ENCODE results near the gene CYTH3.
"Not testable (repeated sequence)": the region's sequence is repeated elsewhere in the genome, so short reads cannot be mapped to it uniquely, and the experiment has no call there.

Gene CYTH3, protein sequence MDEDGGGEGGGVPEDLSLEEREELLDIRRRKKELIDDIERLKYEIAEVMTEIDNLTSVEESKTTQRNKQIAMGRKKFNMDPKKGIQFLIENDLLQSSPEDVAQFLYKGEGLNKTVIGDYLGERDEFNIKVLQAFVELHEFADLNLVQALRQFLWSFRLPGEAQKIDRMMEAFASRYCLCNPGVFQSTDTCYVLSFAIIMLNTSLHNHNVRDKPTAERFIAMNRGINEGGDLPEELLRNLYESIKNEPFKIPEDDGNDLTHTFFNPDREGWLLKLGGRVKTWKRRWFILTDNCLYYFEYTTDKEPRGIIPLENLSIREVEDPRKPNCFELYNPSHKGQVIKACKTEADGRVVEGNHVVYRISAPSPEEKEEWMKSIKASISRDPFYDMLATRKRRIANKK

DNA sequence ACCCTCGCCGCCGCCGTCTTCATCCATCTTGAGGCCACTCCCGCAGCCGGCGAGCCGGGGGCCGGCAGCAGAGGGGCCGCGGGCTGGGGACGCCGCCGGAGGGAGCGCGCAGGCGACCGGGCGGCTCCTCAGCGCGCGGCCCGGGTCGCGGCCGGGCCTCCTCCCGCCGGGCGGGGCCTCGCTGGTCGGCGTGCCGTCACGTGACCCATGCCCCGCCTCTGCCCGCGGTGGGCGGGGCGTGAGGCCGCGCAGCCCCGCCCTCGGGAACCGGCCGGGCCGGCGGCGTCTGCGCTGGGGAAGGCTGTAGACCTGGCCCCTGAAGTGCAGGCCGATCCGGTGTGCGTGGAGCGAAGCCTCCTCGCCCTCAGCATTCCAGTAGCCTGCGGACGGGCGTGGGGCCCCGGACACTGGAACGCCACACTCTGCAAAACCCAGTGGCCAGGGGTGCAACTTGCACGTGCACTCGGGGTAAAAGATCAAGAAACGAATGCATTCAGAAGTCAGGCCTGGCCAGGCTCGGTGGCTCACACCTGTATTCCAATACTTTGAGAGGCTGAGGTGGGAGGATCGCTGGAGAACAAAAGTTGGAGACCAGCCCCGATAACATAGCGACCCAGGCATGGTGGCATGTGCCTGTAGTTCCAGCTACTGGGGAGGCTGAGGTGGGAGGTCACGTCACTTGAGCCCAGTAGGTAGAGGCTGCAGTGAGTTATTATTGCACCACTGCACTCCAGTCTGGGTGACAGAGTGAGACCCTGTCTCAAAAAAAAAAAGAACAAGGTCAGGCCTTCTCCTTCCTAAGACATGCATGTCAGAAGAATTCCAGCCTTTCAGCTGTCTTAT, at the start of gene CYTH3:
Gene CYTH3, minus strand, starts transcription at position 144 of the 843 bp plus-strand sequence. Its CDS starts 117 bp downstream, at position 27.
- peak; percentile 69 for DNase-seq

DNA sequence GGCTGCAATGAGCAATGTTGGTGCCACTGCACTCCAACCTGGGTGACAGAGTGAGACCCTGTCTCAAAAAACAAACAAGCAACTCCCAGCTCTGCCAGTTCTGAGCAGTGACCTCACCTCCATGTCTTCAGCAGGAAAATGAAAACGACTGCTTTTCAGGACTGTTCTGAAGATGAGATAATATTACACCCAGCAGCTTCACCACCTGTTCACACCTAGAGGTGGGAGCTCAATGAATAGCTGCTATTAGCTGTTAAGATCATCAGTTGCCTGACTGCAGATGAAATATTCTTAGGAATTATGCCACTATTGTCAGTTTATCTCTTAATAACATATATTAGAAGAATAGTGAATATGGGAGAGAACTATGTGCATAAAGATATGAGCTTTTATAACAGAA, 48.4 kb upstream of the CYTH3 start:
- no peak for DNase-seq

DNA sequence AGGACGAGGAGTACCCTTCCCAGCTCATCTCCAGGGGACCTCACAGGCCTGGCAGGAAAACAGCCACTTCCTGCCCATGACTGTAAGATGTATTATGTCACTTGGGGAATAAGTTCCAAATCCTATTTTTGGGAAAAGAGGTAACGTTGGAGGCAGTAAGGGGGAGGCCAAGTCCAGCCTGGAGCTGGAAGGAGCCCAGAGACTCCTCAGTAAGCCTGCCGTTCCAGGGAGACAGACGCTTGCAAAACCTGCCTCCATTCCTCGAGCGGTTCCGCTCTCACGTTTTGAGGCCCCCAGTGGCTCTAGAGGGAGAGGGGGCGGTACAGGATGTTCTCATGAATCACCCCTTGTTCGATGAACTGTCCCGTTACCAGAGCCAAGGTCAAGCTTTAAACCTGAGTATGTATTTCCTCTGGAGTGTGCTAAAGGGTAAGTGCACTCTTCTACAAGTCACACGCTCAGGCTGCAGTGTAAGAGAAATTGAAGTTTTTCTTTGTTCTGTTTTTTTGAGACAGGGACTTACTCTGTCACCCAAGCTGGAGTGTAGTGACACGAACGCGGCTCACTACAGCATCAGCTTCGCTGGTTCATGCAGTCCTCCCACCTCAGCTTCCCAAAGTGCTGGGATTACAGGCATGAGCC, 45.5 kb upstream of the CYTH3 start:
- DNase-seq = no peak

DNA sequence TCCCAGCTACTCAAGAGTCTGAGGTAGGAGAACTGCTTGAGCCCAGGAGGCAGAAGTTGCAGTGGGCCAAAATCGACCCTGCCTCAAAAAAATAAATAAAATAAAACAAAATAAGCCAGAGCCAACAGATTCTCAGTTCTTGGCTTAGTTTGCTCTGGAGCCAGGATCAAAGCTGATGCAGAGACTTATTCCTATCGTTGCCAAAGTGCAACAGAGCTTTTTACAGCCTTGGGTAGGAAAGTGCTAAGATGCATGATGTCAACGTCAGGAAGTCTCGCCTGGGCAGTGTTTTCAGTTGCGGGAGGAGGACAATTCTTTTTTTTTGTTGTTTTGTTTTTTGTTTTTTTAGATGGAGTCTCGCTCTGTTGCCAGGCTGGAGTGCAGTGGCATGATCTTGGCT, 43.8 kb upstream of the CYTH3 start:
- no peak for DNase-seq

DNA sequence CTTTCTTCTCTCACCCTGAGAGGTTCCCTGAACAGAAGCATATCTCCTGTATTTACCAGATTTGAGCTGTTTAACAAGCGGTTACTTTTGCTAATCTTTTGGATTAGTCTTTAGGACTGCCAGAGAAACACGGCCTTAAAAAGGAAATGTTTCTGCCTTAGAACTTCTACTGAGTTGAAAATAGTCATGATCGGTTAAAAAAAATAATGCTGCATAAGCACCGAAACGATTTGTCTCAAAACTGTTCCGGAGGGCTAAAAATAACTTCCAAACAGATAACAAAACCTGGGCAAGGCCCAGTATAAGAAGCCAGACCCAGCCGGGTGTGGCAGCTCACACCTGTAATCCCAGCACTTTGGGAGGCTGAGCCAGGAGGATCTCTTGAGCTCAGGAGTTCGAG, 43.3 kb upstream of the CYTH3 start:
- no peak for DNase-seq

DNA sequence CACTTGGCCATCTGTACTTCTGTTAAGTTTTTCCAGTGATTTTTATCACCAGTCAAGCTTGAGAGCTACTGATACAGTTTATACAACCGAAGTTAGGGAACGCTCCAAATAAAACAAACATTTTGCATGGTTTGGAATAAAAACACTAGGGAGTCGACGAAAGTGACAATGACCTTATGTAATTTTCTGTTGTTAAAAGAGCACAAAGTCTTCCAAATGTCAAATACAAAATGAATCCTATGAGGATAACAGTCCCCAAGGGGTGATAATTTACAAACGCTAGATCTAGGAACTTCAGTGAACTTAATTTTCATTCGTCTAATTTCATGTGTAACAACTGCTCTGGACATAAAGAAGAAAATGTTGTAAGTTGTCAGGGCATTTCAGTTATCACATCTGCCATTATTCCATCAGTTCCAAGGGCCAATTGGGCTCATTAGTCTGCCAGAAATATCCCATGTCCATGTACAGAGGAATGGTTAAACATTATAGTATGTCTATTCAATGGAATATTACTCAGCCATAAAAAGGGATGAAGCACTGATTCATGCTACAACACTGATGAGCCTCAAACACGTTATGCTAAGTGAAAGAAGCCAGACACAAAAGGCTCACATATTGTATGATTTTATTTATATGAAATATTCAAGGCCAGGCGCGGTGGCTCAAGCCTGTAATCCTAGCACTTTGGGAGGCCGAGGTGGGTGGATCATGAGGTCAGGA, 38.0 kb upstream of the CYTH3 start:
- DNase-seq = no peak

DNA sequence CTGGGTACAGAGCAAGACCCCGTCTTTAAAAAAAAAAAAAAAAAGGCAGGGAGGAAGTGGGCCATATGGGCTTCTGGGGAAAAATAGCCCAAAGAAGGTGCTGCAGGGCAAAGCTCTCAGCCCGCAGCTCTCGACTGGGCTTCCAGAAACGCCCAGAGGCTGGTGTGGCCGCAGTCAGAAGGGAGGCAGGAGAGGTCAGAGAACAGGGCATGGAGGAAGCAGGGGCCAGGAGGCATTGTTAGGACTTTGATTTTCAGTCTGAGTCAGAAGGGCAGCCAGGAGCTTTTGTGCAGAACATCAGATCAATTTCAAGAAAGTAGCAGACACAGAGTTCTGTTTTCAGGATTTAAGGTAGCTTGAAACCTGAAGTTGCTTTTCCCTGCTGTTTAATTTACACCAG, 35.3 kb upstream of the CYTH3 start:
- DNase-seq = no peak

DNA sequence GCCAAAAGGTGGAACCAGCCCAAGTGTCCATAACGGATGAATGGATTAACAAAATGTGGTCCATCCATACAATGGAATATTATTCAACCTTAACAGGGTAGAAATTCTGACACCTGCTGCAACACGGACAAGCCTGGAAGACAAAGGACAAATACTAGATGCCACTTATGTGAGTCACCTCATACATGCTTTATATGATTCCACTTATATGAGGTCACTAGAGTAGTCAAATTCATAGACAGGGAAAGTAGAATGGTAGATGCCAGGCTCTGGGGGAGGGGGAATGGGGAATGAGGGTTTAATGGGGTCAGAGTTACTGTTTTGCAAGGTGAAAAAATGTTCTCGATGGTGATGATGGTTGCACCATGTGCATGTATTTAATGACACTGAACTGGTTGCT, 34.0 kb upstream of the CYTH3 start:
- peak; percentile 55 for DNase-seq

DNA sequence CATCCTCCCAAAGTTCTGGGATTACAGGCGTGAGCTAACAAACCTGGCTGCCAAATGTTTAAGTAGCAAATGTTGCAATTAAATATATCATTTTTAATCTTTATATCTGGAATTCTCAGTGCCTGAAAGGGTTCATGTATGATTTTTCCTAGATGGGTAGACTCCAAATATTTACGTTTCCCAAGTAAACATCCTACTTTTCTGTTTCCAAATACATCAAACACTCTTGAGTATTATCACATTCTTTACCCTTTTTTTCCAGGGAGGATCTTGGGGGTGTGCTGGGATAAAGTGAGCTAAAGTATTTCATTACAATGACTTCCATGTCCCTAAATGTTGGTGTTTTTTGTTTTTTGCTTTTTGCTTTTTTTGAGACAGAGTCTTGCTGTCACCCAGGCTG, 32.9 kb upstream of the CYTH3 start:
- no peak for DNase-seq

DNA sequence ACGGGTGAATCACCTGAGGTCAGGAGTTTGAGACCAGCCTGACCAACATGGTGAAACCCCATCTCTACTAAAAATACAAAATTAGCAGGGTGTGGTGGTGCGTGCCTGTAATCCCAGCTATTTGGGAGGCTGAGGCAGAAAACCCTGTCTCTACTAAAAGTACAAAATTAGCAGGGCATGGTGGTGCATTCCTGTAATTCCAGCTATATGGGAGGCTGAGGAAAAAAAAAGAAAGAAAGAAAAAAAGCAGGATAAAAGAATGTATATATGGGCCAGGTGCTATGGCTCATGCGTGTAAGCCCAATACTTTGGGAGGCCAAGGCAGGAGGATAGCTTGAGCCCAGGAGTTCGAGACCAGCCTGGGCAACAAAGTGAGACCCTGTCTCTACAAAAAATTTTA, 29.0 kb upstream of the CYTH3 start:
- DNase-seq = not testable (repeated sequence)

DNA sequence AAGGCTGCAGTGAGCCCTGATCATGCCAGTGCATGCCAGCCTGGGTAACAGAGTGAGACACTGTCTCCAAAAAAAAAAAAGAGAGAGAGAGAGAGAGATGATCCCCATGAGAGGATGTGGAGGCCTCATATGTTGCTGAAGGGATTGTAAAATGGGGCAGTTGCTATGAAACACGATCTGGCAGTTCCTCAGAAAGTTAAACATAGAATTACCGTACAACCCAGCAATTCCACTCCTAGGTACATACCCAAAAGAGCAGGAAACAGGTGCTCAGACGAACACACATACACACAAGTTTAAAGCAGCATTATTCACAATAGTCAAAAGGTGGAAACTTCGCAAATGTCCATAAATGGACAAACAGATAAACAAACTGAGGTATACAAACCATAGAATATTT, 27.4 kb upstream of the CYTH3 start:
- no peak for DNase-seq

DNA sequence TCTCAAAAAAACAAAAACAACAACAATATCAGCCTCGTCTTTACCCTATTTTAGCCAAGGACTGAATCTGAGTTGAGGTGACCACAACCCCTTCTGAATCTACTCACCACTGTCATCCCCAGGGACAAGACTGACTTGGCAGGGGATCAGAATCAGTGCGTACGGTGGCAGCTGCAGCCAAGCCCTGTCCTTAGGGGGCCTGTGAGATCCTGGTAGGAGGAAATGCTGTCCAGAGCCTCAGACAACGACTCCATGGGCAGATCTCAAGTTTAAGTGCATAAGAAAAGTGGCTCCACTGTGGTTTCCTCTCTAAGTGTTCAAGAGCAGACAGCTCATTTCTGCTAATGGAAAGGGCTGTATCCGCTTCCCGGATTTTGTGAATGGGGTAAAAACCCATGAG, 22.4 kb upstream of the CYTH3 start:
- DNase-seq = no peak

DNA sequence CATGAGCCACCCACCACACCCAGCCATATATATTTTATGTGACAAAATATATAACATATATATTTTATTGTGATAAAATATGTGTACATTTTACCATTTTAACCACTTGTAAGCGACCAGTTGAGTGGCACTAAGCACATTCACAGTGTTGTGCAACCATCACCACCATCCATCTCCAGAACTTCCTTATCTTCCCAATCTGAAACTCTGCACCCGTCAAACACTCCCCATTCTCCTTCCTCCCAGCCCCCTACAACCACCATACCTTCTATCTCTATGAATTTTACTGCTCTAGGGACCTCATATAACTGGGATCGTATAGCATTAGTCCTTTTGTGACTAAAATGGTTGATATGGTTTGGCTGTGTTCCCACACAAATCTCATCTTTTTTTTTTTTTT, 20.8 kb upstream of the CYTH3 start:
- no peak for DNase-seq

DNA sequence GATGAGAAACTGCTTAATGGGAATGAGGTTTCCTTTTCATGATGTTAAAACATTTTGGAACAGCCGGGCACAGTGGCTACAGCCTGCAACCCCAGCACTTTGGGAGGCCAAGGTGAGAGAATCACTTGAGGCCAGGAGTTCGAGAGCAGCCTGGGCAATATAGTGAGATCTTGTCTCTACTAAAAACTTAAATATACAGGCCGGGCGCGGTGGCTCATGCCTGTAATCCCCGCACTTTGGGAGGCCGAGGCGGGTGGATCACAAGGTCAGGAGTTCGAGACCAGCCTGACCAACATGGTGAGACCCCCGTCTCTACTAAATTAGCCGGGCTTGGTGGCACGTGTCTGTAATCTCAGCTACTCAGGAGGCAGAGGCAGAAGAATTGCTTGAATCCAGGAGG, 19.5 kb upstream of the CYTH3 start:
- not testable (repeated sequence) for DNase-seq

DNA sequence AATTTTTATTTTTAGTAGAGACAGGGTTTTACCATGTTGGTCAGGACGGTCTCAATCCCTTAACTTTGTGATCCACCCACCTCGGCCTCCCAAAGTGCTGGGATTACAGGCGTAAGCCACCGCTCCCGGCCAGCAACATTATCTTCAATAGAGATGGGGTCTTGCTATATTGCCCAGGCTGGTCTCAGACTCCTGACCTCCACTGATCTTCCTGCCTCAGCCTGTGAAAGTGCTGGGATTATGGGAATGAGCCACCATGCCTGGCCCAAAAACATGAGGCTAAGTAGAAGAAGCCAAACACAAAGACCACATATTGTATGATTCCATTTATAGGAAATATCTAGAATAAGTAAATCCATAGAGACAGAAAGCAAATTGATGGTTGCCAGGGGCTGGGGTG, 19.1 kb upstream of the CYTH3 start:
- no peak for DNase-seq

DNA sequence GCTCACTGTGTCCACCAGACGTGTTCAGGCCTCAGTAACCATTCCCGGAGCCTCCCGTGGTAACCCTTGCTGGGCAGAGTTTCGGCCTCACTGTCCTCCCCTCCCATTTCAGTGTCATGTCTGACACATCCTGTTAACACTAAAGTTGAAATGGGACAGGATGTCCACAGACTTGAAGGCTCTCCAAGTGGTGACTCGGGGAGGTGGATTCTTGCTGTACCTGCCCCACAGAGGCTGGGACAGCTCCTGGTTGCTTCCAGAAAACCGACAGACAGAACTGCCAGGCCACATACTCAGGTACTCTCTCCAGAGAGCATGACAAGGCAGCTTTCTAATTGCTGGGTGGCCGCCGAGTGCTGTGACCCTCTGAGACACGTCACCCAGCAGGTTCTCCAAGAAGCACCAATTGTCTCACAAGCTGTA, 17.9 kb upstream of the CYTH3 start:
- no peak for DNase-seq

DNA sequence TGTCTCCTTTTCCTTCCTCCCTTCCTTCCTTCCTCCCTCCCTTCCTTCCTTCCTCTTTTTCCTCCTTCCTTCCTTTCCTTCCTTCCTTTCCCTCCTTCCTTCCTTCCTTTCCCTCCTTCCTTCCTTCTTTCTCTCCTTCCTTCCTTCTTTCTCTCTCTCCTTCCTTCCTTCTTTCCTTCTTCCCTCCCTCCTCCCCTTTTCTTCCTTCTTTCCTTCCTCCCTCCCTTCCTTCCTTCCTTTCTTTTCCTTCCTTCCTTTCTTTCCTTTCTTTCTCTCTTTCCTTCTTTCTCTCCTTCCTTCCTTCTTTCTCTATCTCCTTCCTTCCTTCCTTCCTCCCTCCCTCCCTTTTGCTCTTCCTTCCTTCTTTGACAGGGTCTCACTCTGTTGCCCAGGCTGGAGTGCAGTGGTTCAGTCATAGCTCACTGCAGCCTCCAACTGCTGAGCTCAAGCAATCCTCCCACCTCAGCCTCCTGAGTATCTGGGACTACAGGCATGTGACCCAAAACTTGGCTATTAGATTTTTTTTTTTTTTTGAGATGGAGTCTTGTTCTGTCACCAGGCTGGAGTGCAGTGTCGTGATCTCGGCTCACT, 15.9 kb upstream of the CYTH3 start:
- no peak for DNase-seq

DNA sequence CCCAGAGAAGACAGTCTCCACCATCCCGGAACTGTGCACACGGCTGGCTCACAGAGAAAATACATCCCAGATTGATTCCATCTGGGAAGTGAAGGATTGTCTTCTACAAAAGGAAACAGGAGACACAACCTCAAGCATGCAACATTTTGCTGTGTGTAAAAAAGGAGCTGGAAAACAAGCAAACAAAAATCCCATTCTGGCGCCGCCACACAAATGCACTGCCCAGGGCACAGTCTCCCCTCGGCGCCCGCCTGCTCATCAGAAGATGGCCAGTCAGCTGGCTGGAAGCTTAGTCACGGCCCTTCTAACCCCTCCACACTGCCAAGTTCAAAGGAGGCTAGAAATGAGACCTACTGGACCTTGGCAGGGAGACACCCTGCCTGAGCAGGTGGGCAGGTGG, 14.1 kb upstream of the CYTH3 start:
- DNase-seq = no peak

DNA sequence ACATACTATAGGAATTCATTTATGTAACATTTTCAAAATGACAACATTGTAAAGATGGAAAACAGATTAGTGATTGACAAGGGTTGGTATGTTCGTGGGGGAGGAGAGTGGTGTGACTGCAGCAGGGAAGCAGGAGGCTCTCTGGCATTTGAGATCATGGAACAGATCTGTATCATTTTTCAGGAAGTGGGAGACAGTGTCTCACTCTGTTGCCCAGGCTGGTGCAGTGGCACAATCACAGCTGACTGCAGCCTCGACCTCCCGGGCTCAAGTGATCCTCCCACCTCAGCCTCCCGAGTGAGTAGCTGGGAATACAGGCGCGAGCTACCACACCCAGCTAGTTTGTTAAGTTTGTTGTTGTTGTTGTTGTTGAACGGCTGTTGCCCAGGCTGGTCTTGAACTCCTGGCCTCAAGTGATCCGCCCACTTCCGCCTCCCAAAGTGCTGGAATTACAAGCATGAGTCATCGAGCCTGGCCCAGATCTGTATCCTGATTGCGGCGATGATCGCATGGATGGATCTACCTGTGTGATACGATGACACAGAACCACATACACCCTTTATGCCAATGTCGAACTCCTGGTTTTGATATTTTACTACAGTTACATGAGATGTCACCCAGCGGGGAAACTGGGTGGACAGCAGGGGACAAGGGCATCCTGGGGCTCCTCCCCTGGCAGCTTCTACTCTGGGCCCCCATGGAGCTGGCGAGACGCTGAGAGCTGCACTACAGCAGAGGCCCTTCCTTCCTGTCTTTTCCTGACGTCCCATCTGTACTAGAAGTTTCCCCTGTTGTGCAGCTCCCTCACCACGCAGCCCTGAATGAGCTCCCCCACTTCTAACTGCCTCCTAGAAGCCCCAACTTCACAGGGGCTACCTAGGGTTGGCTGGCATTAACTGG, 12.3 kb upstream of the CYTH3 start:
- no peak for DNase-seq

DNA sequence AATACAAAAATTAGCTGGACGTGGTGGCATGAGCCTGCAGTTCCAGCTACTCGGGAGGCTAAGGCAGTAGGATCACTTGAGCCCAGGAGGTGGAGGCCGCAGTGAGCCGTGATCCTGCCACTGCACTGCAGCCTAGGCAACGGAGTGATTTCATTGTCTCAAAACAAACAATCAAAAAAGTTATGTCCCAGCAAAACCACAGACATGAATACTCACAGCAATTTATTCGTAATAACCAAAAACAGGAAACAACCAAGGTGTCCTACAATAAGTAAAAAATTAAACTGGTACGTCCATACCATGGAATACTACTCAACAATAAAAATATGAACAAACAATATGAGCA, 11.6 kb upstream of the CYTH3 start:
- DNase-seq = no peak

DNA sequence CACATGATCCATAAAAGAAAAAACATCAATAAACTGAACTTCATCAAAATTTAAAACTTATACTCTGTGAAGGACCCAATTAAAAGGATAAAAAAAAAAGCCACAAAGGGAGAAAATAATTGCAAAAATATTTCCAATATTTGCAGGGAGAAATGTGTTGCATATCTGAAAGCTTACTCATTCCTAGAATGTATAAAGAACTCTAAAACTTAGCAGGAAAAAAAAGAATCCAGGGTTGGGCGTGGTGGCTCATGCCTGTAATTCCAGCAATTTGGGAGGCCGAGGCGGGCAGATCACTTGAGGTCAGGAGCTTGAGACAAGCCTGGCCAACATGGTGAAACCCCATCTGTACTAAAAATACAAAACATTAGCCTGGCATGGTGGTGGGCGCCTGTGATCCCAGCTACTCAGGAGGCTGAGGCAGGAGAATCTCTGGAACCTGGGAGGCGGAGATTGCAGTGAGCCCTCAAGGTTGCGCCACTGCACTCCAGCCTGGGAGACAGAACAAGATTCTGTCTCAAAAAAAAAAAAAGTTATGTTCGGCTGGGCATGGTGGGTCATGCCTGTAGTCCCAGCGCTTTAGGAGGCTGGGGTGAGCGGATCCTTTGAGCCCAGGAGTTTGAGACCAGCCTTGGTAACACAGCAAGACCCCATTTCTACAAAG, 11.1 kb upstream of the CYTH3 start:
- DNase-seq = not testable (repeated sequence)

Measured in NCI-H510A treated with DMSO at 0.1 percent for 48 hours (cell line).